Duodenal mucosa (tissue), 2 donors: Measurements from ENCODE around the gene TTC7B.

Experiments
- H3K27ac ChIP-seq: one replicate; pipeline ENCODE4 v1.7.0; 2013; ENCODE audit warnings: low read depth, low read length
- H3K27me3 ChIP-seq, 2 donors: one replicate each; pipeline ENCODE4 v1.7.0; 2013; ENCODE audit warnings: low read length in 2 of 2, control low read depth in 1 of 2; ENCODE audit not compliant: insufficient read depth in 2 of 2, control insufficient read depth in 1 of 2
- H3K36me3 ChIP-seq, 2 donors: one replicate each; pipeline ENCODE4 v1.7.0; 2013; ENCODE audit warnings: low read length in 2 of 2, control low read depth in 1 of 2; ENCODE audit not compliant: insufficient read depth in 2 of 2, control insufficient read depth in 1 of 2
- H3K4me1 ChIP-seq, 2 donors: one replicate each; pipeline ENCODE4 v1.7.0; 2013; ENCODE audit warnings: low read length in 2 of 2, control low read depth in 1 of 2; ENCODE audit not compliant: insufficient read depth in 2 of 2, control insufficient read depth in 1 of 2
- H3K4me3 ChIP-seq, 2 donors: one replicate each; pipeline ENCODE4 v1.7.0; 2013; ENCODE audit warnings: low read length in 2 of 2, low read depth in 1 of 2
- H3K9ac ChIP-seq, 2 donors: one replicate each; pipeline ENCODE4 v1.7.0; 2013; ENCODE audit warnings: low read length in 2 of 2, low read depth in 1 of 2
- H3K9me3 ChIP-seq, 2 donors: one replicate each; pipeline ENCODE4 v1.7.0; 2013; ENCODE audit warnings: low read length in 2 of 2, control low read depth in 1 of 2; ENCODE audit not compliant: control insufficient read depth in 1 of 2

TTC7B gene

GRCh38 chr14:90548455-90548854, 267.8 kb downstream of the TTC7B start:
- peaks cover 0 to 4% of the 10 kb centered on the region in 2 donors for H3K4me1 ChIP-seq
- no peak overlapping the region for H3K9ac ChIP-seq
- no peaks in the 10 kb centered on the region for H3K36me3 ChIP-seq
- H3K27ac ChIP-seq = no peak overlapping the region
- H3K27me3 ChIP-seq = no peaks in the 10 kb centered on the region
- no peak overlapping the region for H3K4me3 ChIP-seq
- no peaks in the 10 kb centered on the region for H3K9me3 ChIP-seq

GRCh38 chr14:90547968-90548367, 268.3 kb downstream of the TTC7B start:
- Histone ChIP-seq H3K4me1 (peaks cover 0 to 4% of the 10 kb centered on the region in 2 donors), H3K27me3 (no peaks in the 10 kb centered on the region), H3K9ac (no peak overlapping the region), H3K27ac (no peak overlapping the region), H3K36me3 (no peaks in the 10 kb centered on the region), H3K4me3 (no peak overlapping the region), H3K9me3 (no peaks in the 10 kb centered on the region)

- Histone ChIP-seq H3K36me3 (no peaks in the 10 kb centered on the region), H3K27ac (no peak overlapping the region), H3K4me1 (peaks cover 0 to 4% of the 10 kb centered on the region in 2 donors), H3K9me3 (no peaks in the 10 kb centered on the region), H3K27me3 (no peaks in the 10 kb centered on the region), H3K4me3 (no peak overlapping the region), H3K9ac (no peak overlapping the region)
Measured at GRCh38 chr14:90547250-90547649, 269.0 kb downstream of the TTC7B start.

GRCh38 chr14:90546767-90547166, 269.5 kb downstream of the TTC7B start:
- H3K27ac ChIP-seq = no peak overlapping the region
- no peaks in the 10 kb centered on the region for H3K36me3 ChIP-seq
- no peaks in the 10 kb centered on the region for H3K27me3 ChIP-seq
- H3K9ac ChIP-seq = no peak overlapping the region
- peaks cover 0 to 4% of the 10 kb centered on the region in 2 donors for H3K4me1 ChIP-seq
- no peak overlapping the region for H3K4me3 ChIP-seq
- no peaks in the 10 kb centered on the region for H3K9me3 ChIP-seq

- Histone ChIP-seq H3K4me3 (no peak overlapping the region), H3K9ac (no peak overlapping the region), H3K36me3 (no peaks in the 10 kb centered on the region), H3K27ac (no peak overlapping the region), H3K27me3 (no peaks in the 10 kb centered on the region), H3K9me3 (no peaks in the 10 kb centered on the region), H3K4me1 (peaks cover 0 to 4% of the 10 kb centered on the region in 2 donors)
Measured at GRCh38 chr14:90545966-90546751, 270.1 kb downstream of the TTC7B start.

GRCh38 chr14:90545382-90545781, 270.8 kb downstream of the TTC7B start:
- no peaks in the 10 kb centered on the region for H3K36me3 ChIP-seq
- H3K27ac ChIP-seq = no peak overlapping the region
- no peak overlapping the region for H3K9ac ChIP-seq

GRCh38 chr14:90544971-90545370, 271.3 kb downstream of the TTC7B start:
- Histone ChIP-seq H3K36me3 (no peaks in the 10 kb centered on the region), H3K9me3 (no peaks in the 10 kb centered on the region), H3K4me3 (no peak overlapping the region), H3K27ac (no peak overlapping the region), H3K27me3 (no peaks in the 10 kb centered on the region), H3K4me1 (peaks cover 0 to 4% of the 10 kb centered on the region in 2 donors), H3K9ac (no peak overlapping the region)

More at GRCh38 chr14:90545382-90545781, 270.8 kb downstream of the TTC7B start:
- H3K27me3 ChIP-seq = no peaks in the 10 kb centered on the region
- H3K9me3 ChIP-seq = no peaks in the 10 kb centered on the region
- peaks cover 0 to 4% of the 10 kb centered on the region in 2 donors for H3K4me1 ChIP-seq
- H3K4me3 ChIP-seq = no peak overlapping the region

- Histone ChIP-seq H3K27ac (no peak overlapping the region), H3K27me3 (no peaks in the 10 kb centered on the region), H3K4me3 (no peak overlapping the region), H3K9ac (no peak overlapping the region), H3K36me3 (no peaks in the 10 kb centered on the region), H3K4me1 (peaks cover 0 to 4% of the 10 kb centered on the region in 2 donors), H3K9me3 (no peaks in the 10 kb centered on the region)
Measured at GRCh38 chr14:90544566-90544965, 271.7 kb downstream of the TTC7B start.

GRCh38 chr14:90543876-90544275, 272.4 kb downstream of the TTC7B start:
- no peaks in the 10 kb centered on the region for H3K27me3 ChIP-seq
- H3K4me3 ChIP-seq = no peak overlapping the region
- H3K27ac ChIP-seq = no peak overlapping the region
- H3K4me1 ChIP-seq = peaks cover 0 to 4% of the 10 kb centered on the region in 2 donors
- no peaks in the 10 kb centered on the region for H3K9me3 ChIP-seq
- H3K36me3 ChIP-seq = no peaks in the 10 kb centered on the region
- no peak overlapping the region for H3K9ac ChIP-seq

GRCh38 chr14:90541076-90541634, 275.1 kb downstream of the TTC7B start:
- Histone ChIP-seq H3K9ac (no peak overlapping the region), H3K27ac (no peak overlapping the region), H3K36me3 (no peaks in the 10 kb centered on the region), H3K9me3 (no peaks in the 10 kb centered on the region), H3K4me3 (no peak overlapping the region), H3K4me1 (peaks cover 3 to 4% of the 10 kb centered on the region in 2 donors), H3K27me3 (no peaks in the 10 kb centered on the region)
